ENCODE results near the gene TPD52L1.
"Not testable (repeated sequence)": the region's sequence is repeated elsewhere in the genome, so short reads cannot be mapped to it uniquely, and the experiment has no call there.

TPD52L1 gene

GRCh38 chr6:125153391-125154117 is at the start of gene TPD52L1:
TPD52L1 (plus strand) TSS chr6:125153773; CDS start chr6:125153952, 179 bp downstream.
- peak; percentile 95 for DNase-seq

GRCh38 chr6:125104425-125104824 is 49.1 kb upstream of the TPD52L1 start:
- DNase-seq: peak; percentile 93

- no peak for DNase-seq
Measured at GRCh38 chr6:125107048-125107447, 46.5 kb upstream of the TPD52L1 start.

GRCh38 chr6:125107896-125108295 is 45.7 kb upstream of the TPD52L1 start:
- no peak for DNase-seq

- no peak for DNase-seq
Measured at GRCh38 chr6:125110056-125110455, 43.5 kb upstream of the TPD52L1 start.

- DNase-seq: no peak
Measured at GRCh38 chr6:125111219-125111983, 42.2 kb upstream of the TPD52L1 start.

GRCh38 chr6:125112934-125113333 is 40.6 kb upstream of the TPD52L1 start:
- DNase-seq: no peak

- peak; percentile 79 for DNase-seq
Measured at GRCh38 chr6:125114248-125114858, 39.2 kb upstream of the TPD52L1 start.

GRCh38 chr6:125116170-125116569 is 37.4 kb upstream of the TPD52L1 start:
- no peak for DNase-seq

GRCh38 chr6:125116710-125117109 is 36.9 kb upstream of the TPD52L1 start:
- no peak for DNase-seq

- no peak for DNase-seq
Measured at GRCh38 chr6:125117818-125118217, 35.8 kb upstream of the TPD52L1 start.

GRCh38 chr6:125120054-125120590 is 33.5 kb upstream of the TPD52L1 start:
- DNase-seq: no peak

GRCh38 chr6:125121894-125122293 is 31.7 kb upstream of the TPD52L1 start:
- DNase-seq: no peak

- no peak for DNase-seq
Measured at GRCh38 chr6:125123051-125123450, 30.5 kb upstream of the TPD52L1 start.

GRCh38 chr6:125123468-125124048 is 30.0 kb upstream of the TPD52L1 start:
- DNase-seq: no peak

GRCh38 chr6:125124049-125124669 is 29.4 kb upstream of the TPD52L1 start:
- no peak for DNase-seq

- DNase-seq: not testable (repeated sequence)
Measured at GRCh38 chr6:125125856-125126255, 27.7 kb upstream of the TPD52L1 start.

- no peak for DNase-seq
Measured at GRCh38 chr6:125129354-125129753, 24.2 kb upstream of the TPD52L1 start.

- DNase-seq: no peak
Measured at GRCh38 chr6:125132058-125132457, 21.5 kb upstream of the TPD52L1 start.

GRCh38 chr6:125136378-125136777 is 17.2 kb upstream of the TPD52L1 start:
- DNase-seq: no peak

- DNase-seq: no peak
Measured at GRCh38 chr6:125138083-125138482, 15.5 kb upstream of the TPD52L1 start.

- DNase-seq: no peak
Measured at GRCh38 chr6:125140808-125141207, 12.8 kb upstream of the TPD52L1 start.

GRCh38 chr6:125142618-125143017 is 11.0 kb upstream of the TPD52L1 start:
- DNase-seq: no peak

Data from NCI-H146 (cell line).